Activated T-cell treated with anti-CD3 and anti-CD28 coated beads, Interleukin-2, amount 50 U/mL, for 1 hour (primary cell): ENCODE results near the gene ARPC4.
"Not testable (repeated sequence)": the region's sequence is repeated elsewhere in the genome, so short reads cannot be mapped to it uniquely, and the experiment has no call there.

Experiments
- DNase-seq: peaks from one replicate; pipeline ENCODE4 v3.0.0-alpha.2; 2020

Gene ARPC4

GRCh38 chr3:9770276-9770812 lies 22.5 kb upstream of the ARPC4 start:
- no peak for DNase-seq

- DNase-seq = not testable (repeated sequence)
Observed at GRCh38 chr3:9771007-9771406, 21.9 kb upstream of the ARPC4 start.

- no peak for DNase-seq
Observed at GRCh38 chr3:9776896-9777693, 15.8 kb upstream of the ARPC4 start.

GRCh38 chr3:9777694-9778021 lies 15.2 kb upstream of the ARPC4 start:
- DNase-seq = no peak

GRCh38 chr3:9778143-9779074 lies 14.5 kb upstream of the ARPC4 start:
- no peak for DNase-seq

GRCh38 chr3:9779075-9779593 lies 13.7 kb upstream of the ARPC4 start:
- DNase-seq = no peak

- peak; percentile 27 for DNase-seq
Observed at GRCh38 chr3:9779721-9780457, 13.0 kb upstream of the ARPC4 start.

GRCh38 chr3:9780458-9780812 lies 12.4 kb upstream of the ARPC4 start:
- DNase-seq = no peak

GRCh38 chr3:9780910-9781309 lies 12.0 kb upstream of the ARPC4 start:
- no peak for DNase-seq

GRCh38 chr3:9781551-9781950 lies 11.3 kb upstream of the ARPC4 start:
- no peak for DNase-seq

GRCh38 chr3:9781978-9782603 lies 10.8 kb upstream of the ARPC4 start:
- DNase-seq = no peak

GRCh38 chr3:9782770-9783169 lies 10.1 kb upstream of the ARPC4 start:
- DNase-seq = no peak

- DNase-seq = no peak
Observed at GRCh38 chr3:9783954-9784353, 8.9 kb upstream of the ARPC4 start.

- no peak for DNase-seq
Observed at GRCh38 chr3:9784965-9785364, 7.9 kb upstream of the ARPC4 start.

- DNase-seq = no peak
Observed at GRCh38 chr3:9785602-9786001, 7.3 kb upstream of the ARPC4 start.

GRCh38 chr3:9786209-9786739 lies 6.6 kb upstream of the ARPC4 start:
- DNase-seq = no peak

- no peak for DNase-seq
Observed at GRCh38 chr3:9786825-9787669, 5.8 kb upstream of the ARPC4 start.

- DNase-seq = no peak
Observed at GRCh38 chr3:9787714-9788113, 5.2 kb upstream of the ARPC4 start.

- DNase-seq = no peak
Observed at GRCh38 chr3:9791127-9791526, 1.8 kb upstream of the ARPC4 start.

GRCh38 chr3:9791790-9792404 lies 985 bp upstream of the ARPC4 start:
- no peak for DNase-seq
